OCI-LY7 (cell line): ENCODE measurements around the gene PGLYRP2. TPM values are rescaled to one million over a fixed set of nuclear protein-coding genes. Genes with fewer than 3 reads are reported as not detected.

Experiments used
- BruUV-seq: library from RNA; stranded (reverse); fragments of 400-500 nt; replicated peaks from 2 replicates; lab custom pipeline; 2021; lab: Mats Ljungman, UMichigan
- CTCF ChIA-PET: fragments of 300-600 bp; sonication (Branson Sonifier 250); formaldehyde crosslinking; loops from one replicate; lab custom pipeline; 2022; ENCODE audit warnings: antibody characterized with exemption; ENCODE audit not compliant: unreplicated experiment; lab: Charles Lee
- POLR2A ChIA-PET: fragments of 300-600 bp; sonication (Branson Sonifier 250); formaldehyde crosslinking; loops from one replicate; lab custom pipeline; 2022; ENCODE audit warnings: antibody characterized with exemption; lab: Charles Lee
- DNase-seq: peaks from one replicate; pipeline ENCODE4 v3.0.0-alpha.2; 2015; ENCODE audit warnings: low spot score
- H2AFZ ChIP-seq: fragments of 200-600 bp; sonication (generic), shearing (Covaris generic); 2 replicates; pipeline ENCODE4 v1.6.1; 2014; ENCODE audit warnings: mild to moderate bottlenecking, antibody characterized with exemption, low read length, moderate library complexity
- H3K27ac ChIP-seq: fragments of 200-600 bp; sonication (generic); 2 replicates; pipeline ENCODE4 v1.5.1; 2014; ENCODE audit warnings: mixed run types, low read depth, mild to moderate bottlenecking, moderate library complexity, low read length, inconsistent platforms; ENCODE audit not compliant: poor library complexity, severe bottlenecking
- H3K36me3 ChIP-seq: fragments of 200-600 bp; sonication (generic); 2 replicates; pipeline ENCODE4 v1.6.1; 2014; ENCODE audit warnings: mild to moderate bottlenecking, antibody characterized with exemption, low read length, moderate library complexity, mixed read lengths; ENCODE audit not compliant: insufficient read depth
- H3K4me1 ChIP-seq: fragments of 200-600 bp; sonication (generic); 2 replicates; pipeline ENCODE4 v1.5.1; 2014; ENCODE audit warnings: mild to moderate bottlenecking, low read length; ENCODE audit not compliant: insufficient read depth, poor library complexity, severe bottlenecking
- H3K4me2 ChIP-seq: fragments of 200-600 bp; sonication (generic); 2 replicates; pipeline ENCODE4 v1.6.1; 2014; ENCODE audit warnings: mild to moderate bottlenecking, low read length
- H3K4me3 ChIP-seq: fragments of 200-600 bp; sonication (generic); 2 replicates; pipeline ENCODE4 v1.5.1; 2014; ENCODE audit warnings: mild to moderate bottlenecking, low read depth, low read length; ENCODE audit not compliant: poor library complexity, severe bottlenecking
- H3K79me2 ChIP-seq: fragments of 200-600 bp; sonication (generic); 2 replicates; pipeline ENCODE4 v1.6.1; 2016; ENCODE audit warnings: low read depth, mild to moderate bottlenecking, low read length, moderate library complexity, mixed read lengths; ENCODE audit not compliant: insufficient read depth
- H3K9me2 ChIP-seq: fragments of 200-600 bp; sonication (generic); 2 replicates; pipeline ENCODE4 v1.6.1; 2016; ENCODE audit warnings: mild to moderate bottlenecking, low read length, mixed read lengths; ENCODE audit not compliant: insufficient read depth
- H3K9me3 ChIP-seq: fragments of 200-600 bp; sonication (generic); 2 replicates; pipeline ENCODE4 v1.6.1; 2014; ENCODE audit warnings: mild to moderate bottlenecking, mixed run types, low read length, mixed read lengths
- H4K20me1 ChIP-seq: fragments of 200-600 bp; sonication (generic); 2 replicates; pipeline ENCODE4 v1.6.1; 2014; ENCODE audit warnings: mild to moderate bottlenecking, antibody characterized with exemption, low read length, moderate library complexity, mixed read lengths; ENCODE audit not compliant: insufficient read depth
- CTCF ChIP-seq: fragments of 200-600 bp; sonication (generic); conservative IDR thresholded peaks from 2 replicates; pipeline ENCODE4 v1.5.1; 2014; ENCODE audit warnings: mild to moderate bottlenecking, antibody characterized with exemption, low read length, moderate library complexity, mixed read lengths
- EZH2phosphoT487 ChIP-seq: fragments of 200-600 bp; sonication (generic); IDR thresholded peaks from 2 replicates; pipeline ENCODE4 v1.6.1; 2018; ENCODE audit warnings: low read depth, borderline replicate concordance, mild to moderate bottlenecking, mixed run types, antibody characterized with exemption, low read length, moderate library complexity, mixed read lengths
- intact Hi-C: fragments of 100-400 bp; cut with micrococcal nuclease; formaldehyde crosslinking; loops from one replicate; pipeline ENCODE4 v1.10.0; 2022; ENCODE audit not compliant: unreplicated experiment
- total RNA-seq, 2 experiments: library from RNA; depleted of rRNA in 1 of 2; stranded (reverse); fragments of >200 nt in 1 of 2; shearing (Covaris generic) in 1 of 2; gene quantifications; 2 replicates each; pipeline ENCODE4 v1.2.3, GENCODE V29; 2014 to 2022

Gene PGLYRP2
- total RNA-seq, 2 experiments from 2014 or later, result not detected

DNA sequence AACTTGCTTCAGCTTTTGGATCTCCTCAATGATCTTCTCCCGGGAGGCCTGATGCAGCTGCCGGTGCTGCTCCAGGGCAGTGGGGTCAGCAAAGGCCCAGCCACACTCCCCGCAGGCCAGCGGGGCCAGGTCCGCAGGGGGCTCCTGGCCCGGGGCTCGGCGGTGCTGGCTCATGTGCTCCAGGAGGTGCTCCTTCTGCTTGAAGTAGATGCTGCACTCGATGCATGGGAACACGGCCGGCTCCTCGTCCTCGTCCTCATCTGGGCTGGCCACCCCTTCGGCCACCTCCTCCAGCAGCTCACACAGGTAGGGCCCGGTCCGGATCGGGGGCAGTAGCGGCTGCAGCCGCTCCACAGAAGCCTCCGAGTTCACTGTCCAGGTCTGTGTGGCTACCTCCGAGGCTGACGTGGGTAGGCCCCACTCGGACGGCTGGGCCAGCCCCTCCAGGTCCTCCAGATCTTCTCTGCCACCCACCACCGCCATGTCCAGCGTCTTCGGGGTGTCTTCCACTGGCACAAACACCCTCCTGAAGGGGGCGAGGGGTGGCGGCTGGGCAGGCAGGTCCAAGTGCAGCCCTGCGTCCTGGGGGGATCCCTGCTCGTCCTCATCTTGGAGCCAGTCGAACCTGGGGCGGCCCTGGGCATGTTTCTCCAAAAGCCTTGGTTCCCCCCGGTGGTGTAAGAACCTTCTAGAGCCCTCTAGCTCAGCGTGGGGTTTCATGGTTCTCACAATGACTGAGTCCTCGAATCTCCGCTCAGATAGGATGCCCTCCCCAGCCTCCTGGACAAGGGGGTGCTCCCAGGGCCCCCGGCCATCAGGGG, 39.3 kb downstream of the PGLYRP2 start:
- DNase-seq, result no peak
- no peaks in the 10 kb centered on the region for H4K20me1 ChIP-seq
- no peaks in the 10 kb centered on the region for H3K79me2 ChIP-seq
- H3K9me3 ChIP-seq, result no peaks in the 10 kb centered on the region
- no peak overlapping the region for H3K4me3 ChIP-seq
- BruUV-seq, result no TSS peak
- intact Hi-C loops, result no loop called here
- TF ChIP-seq CTCF (no peak), EZH2phosphoT487 (no peak)
- CTCF ChIA-PET, result no interaction called here
- H3K27ac ChIP-seq, result no peak overlapping the region
- no peaks in the 10 kb centered on the region for H3K4me1 ChIP-seq
- H3K36me3 ChIP-seq, result no peaks in the 10 kb centered on the region
- no peaks in the 10 kb centered on the region for H3K9me2 ChIP-seq
- no peak overlapping the region for H2AFZ ChIP-seq
- no peak overlapping the region for H3K4me2 ChIP-seq
- POLR2A ChIA-PET, result no interaction called here

- H3K4me2 ChIP-seq, result no peak overlapping the region
- DNase-seq, result no peak
- H3K27ac ChIP-seq, result no peak overlapping the region
- H3K4me1 ChIP-seq, result no peaks in the 10 kb centered on the region
- H3K36me3 ChIP-seq, result no peaks in the 10 kb centered on the region
- no TSS peak for BruUV-seq
- POLR2A ChIA-PET, result no interaction called here
- H3K4me3 ChIP-seq, result no peak overlapping the region
- H3K79me2 ChIP-seq, result no peaks in the 10 kb centered on the region
- TF ChIP-seq EZH2phosphoT487, result no peak
- TF ChIP-seq CTCF, result no peak
- H4K20me1 ChIP-seq, result no peaks in the 10 kb centered on the region
- H3K9me2 ChIP-seq, result no peaks in the 10 kb centered on the region
- H2AFZ ChIP-seq, result no peak overlapping the region
- H3K9me3 ChIP-seq, result no peaks in the 10 kb centered on the region
- CTCF ChIA-PET, result no interaction called here
- intact Hi-C loops, result no loop called here
Measured at GRCh38 chr19:15439078-15439799, 40.1 kb downstream of the PGLYRP2 start.

- no TSS peak for BruUV-seq
- ChIA-PET POLR2A (no interaction called here), CTCF (no interaction called here)
- TF ChIP-seq CTCF, result no peak
- TF ChIP-seq EZH2phosphoT487, result no peak
- intact Hi-C loops, result no loop called here
- peaks cover 1% of the 10 kb centered on the region for H3K4me1 ChIP-seq
- no peak overlapping the region for H3K4me2 ChIP-seq
- H2AFZ ChIP-seq, result no peak overlapping the region
- H3K36me3 ChIP-seq, result no peaks in the 10 kb centered on the region
- H3K9me3 ChIP-seq, result no peaks in the 10 kb centered on the region
- no peak overlapping the region for H3K4me3 ChIP-seq
- no peak overlapping the region for H3K27ac ChIP-seq
- H3K79me2 ChIP-seq, result no peaks in the 10 kb centered on the region
- no peaks in the 10 kb centered on the region for H4K20me1 ChIP-seq
- H3K9me2 ChIP-seq, result no peaks in the 10 kb centered on the region
- no peak for DNase-seq
Measured at GRCh38 chr19:15438577-15438976, 40.7 kb downstream of the PGLYRP2 start.
